Activated CD4-positive, alpha-beta T cell treated with anti-CD3 and anti-CD28 coated beads, Interleukin-2, amount 50 U/mL, for 24 hours (primary cell): ENCODE data around the gene SPA17.
A peak's percentile ranks its signal among the peaks of the same experiment; 100 is the strongest.

Experiments
- DNase-seq, 2 donors: peaks; one replicate each; pipeline ENCODE4 v3.0.0-alpha.2; 2020; ENCODE audit warnings: low read depth in 1 of 2, low spot score in 1 of 2

The SPA17 gene

GRCh38 chr11:124662106-124662505 lies 11.6 kb upstream of the SPA17 start:
- no peak for DNase-seq

GRCh38 chr11:124663861-124664260 lies 9.8 kb upstream of the SPA17 start:
- DNase-seq = no peak

- DNase-seq = no peak
These were observed 6.1 kb upstream of the SPA17 start for GRCh38 chr11:124667601-124668000.

GRCh38 chr11:124669193-124669592 lies 4.5 kb upstream of the SPA17 start:
- peak in 1 of 2 donors; percentile 36 for DNase-seq

GRCh38 chr11:124670732-124671131 lies 3.0 kb upstream of the SPA17 start:
- DNase-seq = no peak

- DNase-seq = no peak
These were observed 1.0 kb upstream of the SPA17 start for GRCh38 chr11:124672536-124673215.

GRCh38 chr11:124674168-124674517 lies 439 bp downstream of the SPA17 start:
- no peak for DNase-seq

GRCh38 chr11:124674571-124674970 lies 867 bp downstream of the SPA17 start:
- no peak for DNase-seq

- DNase-seq = no peak
These were observed 2.7 kb downstream of the SPA17 start for GRCh38 chr11:124676386-124676785.

- DNase-seq = no peak
These were observed 4.7 kb downstream of the SPA17 start for GRCh38 chr11:124678416-124678815.

GRCh38 chr11:124681421-124681820 lies 7.7 kb downstream of the SPA17 start:
- DNase-seq = no peak

- no peak for DNase-seq
These were observed 8.7 kb downstream of the SPA17 start for GRCh38 chr11:124682443-124682842.

GRCh38 chr11:124693142-124693541 lies 19.4 kb downstream of the SPA17 start:
- DNase-seq = no peak

- no peak for DNase-seq
These were observed 25.8 kb downstream of the SPA17 start for GRCh38 chr11:124699547-124699946.

GRCh38 chr11:124700028-124700427 lies 26.3 kb downstream of the SPA17 start:
- DNase-seq = no peak

- DNase-seq = no peak
These were observed 34.1 kb downstream of the SPA17 start for GRCh38 chr11:124707829-124708228.

- no peak for DNase-seq
These were observed 38.7 kb downstream of the SPA17 start for GRCh38 chr11:124712392-124712791.

- DNase-seq = no peak
These were observed 42.9 kb downstream of the SPA17 start for GRCh38 chr11:124716591-124716990.

GRCh38 chr11:124717421-124717785 lies 43.7 kb downstream of the SPA17 start:
- no peak for DNase-seq

- DNase-seq = no peak
These were observed 44.3 kb downstream of the SPA17 start for GRCh38 chr11:124717786-124718651.

GRCh38 chr11:124718801-124719200 lies 45.1 kb downstream of the SPA17 start:
- DNase-seq = no peak

GRCh38 chr11:124719534-124719933 lies 45.8 kb downstream of the SPA17 start:
- DNase-seq = no peak

GRCh38 chr11:124722176-124722575 lies 48.5 kb downstream of the SPA17 start:
- no peak for DNase-seq
